Keratinocyte (primary cell): Measurements from ENCODE around the gene FAAH.

Source experiments
- CTCF ChIP-seq, 3 experiments: IDR thresholded peaks in 1 of 3; conservative IDR thresholded peaks in 1 of 3; optimal IDR thresholded peaks in 1 of 3; 2 replicates in 2 of 3; 3 replicates in 1 of 3; pipeline versions ENCODE3 to v1.5.1; 2011; ENCODE audit warnings: low read length in 3 of 3, mild to moderate bottlenecking in 3 of 3, moderate library complexity in 2 of 3, control low read depth in 1 of 3, inconsistent platforms in 1 of 3; ENCODE audit not compliant: insufficient read depth in 2 of 3; ENCODE audit errors: extremely low read depth in 1 of 3
- EZH2 ChIP-seq: IDR thresholded peaks from one replicate; pipeline ENCODE4 v1.6.1; 2012; ENCODE audit warnings: inconsistent platforms, mild to moderate bottlenecking, low read length, moderate library complexity

GRCh38 chr1:46444466-46444865, 50.3 kb downstream of the FAAH start:
- TF ChIP-seq EZH2, result no peak
- no peak for TF ChIP-seq CTCF (optimal IDR thresholded peaks at IDR 0.05 in 1 of 3, IDR thresholded peaks at IDR 0.05 in 1 of 3, conservative IDR thresholded peaks at IDR 0.05 in 1 of 3; ENCODE audit: extremely low read depth in 1 of 3, insufficient read depth in 2 of 3, low read length in 3 of 3)
